ENCODE measurements around the gene KRTAP10-1. TPM values are rescaled to one million over a fixed set of nuclear protein-coding genes. Genes with fewer than 3 reads are reported as not detected.

KRTAP10-1 gene
- total RNA-seq, 1 experiment from 2014 or later, result not detected

DNA sequence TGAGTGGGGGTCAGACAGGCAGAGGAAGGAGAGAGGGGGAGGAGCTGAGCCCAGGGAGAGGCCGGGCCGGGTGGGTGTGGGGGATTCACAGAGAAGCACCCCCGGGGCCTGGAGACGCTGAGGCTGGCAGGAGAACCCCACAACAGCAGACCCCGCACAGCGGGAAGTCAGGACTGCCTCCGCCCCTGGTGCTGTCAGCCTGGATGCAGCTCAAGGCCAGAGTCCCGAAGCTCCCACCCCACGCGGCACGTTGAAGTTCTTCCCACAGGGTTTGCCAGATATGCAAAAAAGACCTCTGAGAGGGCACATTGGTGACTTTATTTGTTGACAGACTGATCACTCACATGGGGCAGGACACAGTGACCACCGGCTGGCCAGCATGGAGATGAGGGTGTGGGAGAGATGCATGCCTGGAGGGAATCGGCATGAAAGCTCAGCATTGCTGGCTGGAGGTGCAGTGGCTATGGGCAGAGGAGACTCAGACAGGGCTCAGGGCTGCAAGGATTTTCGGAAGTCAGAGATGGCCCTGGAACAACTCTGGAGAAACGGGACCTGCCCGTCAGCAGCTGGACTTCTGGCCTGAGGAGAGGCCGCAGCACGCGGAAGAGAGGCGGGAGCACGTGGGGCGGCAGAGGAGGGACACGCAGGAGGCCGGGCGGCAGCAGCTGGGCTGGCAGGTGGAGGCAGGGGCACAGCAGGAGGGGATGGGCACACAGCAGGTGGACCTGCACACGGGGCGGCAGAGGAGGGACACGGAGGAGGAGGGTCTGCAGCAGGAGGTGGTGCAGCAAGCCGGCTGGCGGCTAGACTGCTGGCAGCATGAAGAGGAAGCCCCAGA lies 17.7 kb upstream of the KRTAP10-1 start:
- DNase-seq (ENCODE audit: low spot score) (no peak), ATAC-seq (no peak; the same call in 1 of the 2 replicates)
- Mint-ChIP-seq H3K4me3 (no peak overlapping the region), H3K9me3 (peaks cover 10% of the 10 kb centered on the region), H3K4me1 (peaks cover 18% of the 10 kb centered on the region), H3K27ac (no peak overlapping the region), H3K36me3 (no peaks in the 10 kb centered on the region), H3K27me3 (ENCODE audit: low read depth) (no peaks in the 10 kb centered on the region; the same call in none of the 2 replicates)
- POLR2A ChIA-PET, result no interaction called here
- CTCF ChIA-PET, result interaction anchor here (0.6 to 1.3 kb wide), 2 partner anchors 47 to 142 kb away, joined by 5 read pairs; no protein-coding TSS in a partner anchor
- TF ChIP-seq, protein P1, sequence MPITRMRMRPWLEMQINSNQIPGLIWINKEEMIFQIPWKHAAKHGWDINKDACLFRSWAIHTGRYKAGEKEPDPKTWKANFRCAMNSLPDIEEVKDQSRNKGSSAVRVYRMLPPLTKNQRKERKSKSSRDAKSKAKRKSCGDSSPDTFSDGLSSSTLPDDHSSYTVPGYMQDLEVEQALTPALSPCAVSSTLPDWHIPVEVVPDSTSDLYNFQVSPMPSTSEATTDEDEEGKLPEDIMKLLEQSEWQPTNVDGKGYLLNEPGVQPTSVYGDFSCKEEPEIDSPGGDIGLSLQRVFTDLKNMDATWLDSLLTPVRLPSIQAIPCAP (CRISPR knock-in tag; IDR thresholded peaks at IDR 0.05), result no peak
- TF ChIP-seq, protein P2, sequence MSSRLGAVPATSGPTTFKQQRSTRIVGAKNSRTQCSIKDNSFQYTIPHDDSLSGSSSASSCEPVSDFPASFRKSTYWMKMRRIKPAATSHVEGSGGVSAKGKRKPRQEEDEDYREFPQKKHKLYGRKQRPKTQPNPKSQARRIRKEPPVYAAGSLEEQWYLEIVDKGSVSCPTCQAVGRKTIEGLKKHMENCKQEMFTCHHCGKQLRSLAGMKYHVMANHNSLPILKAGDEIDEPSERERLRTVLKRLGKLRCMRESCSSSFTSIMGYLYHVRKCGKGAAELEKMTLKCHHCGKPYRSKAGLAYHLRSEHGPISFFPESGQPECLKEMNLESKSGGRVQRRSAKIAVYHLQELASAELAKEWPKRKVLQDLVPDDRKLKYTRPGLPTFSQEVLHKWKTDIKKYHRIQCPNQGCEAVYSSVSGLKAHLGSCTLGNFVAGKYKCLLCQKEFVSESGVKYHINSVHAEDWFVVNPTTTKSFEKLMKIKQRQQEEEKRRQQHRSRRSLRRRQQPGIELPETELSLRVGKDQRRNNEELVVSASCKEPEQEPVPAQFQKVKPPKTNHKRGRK (CRISPR knock-in tag; IDR thresholded peaks at IDR 0.05; ENCODE audit: borderline replicate concordance), result no peak
- TF ChIP-seq, protein P3, sequence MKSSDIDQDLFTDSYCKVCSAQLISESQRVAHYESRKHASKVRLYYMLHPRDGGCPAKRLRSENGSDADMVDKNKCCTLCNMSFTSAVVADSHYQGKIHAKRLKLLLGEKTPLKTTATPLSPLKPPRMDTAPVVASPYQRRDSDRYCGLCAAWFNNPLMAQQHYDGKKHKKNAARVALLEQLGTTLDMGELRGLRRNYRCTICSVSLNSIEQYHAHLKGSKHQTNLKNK (CRISPR knock-in tag; IDR thresholded peaks at IDR 0.05), result no peak
- TF ChIP-seq ZNF219 (CRISPR knock-in tag; IDR thresholded peaks at IDR 0.05; ENCODE audit: borderline replicate concordance), result no peak

DNA sequence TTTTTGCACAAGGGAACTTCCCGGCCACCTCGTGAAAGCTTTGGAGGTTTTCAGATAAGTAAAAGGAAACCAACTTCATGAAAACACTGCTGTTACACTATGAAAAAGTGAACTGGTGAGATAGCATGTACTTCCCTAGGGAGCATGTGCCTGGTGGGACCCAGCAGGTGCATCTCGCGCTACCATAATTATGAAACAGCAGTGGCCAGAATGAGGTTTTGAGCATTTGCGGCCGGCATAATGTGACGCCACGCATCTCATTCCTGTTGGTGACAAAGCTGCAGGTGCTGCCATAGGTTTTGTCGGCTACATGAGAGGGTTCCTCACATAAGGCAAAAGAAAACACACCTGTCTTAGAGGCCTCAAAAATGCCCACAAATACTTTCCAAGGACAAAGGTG lies 16.9 kb upstream of the KRTAP10-1 start:
- peaks cover 5% of the 10 kb centered on the region for H3K9me3 Mint-ChIP-seq
- ChIA-PET POLR2A (no interaction called here), CTCF (interaction anchor here (0.6 to 1.3 kb wide), 2 partner anchors 46 to 143 kb away, joined by 5 read pairs; no protein-coding TSS in a partner anchor)
- H3K36me3 Mint-ChIP-seq, result no peaks in the 10 kb centered on the region
- no peak for ATAC-seq
- no peak overlapping the region for H3K4me3 Mint-ChIP-seq
- no peaks in the 10 kb centered on the region; the same call in none of the 2 replicates for H3K27me3 Mint-ChIP-seq (ENCODE audit: low read depth)
- no peak overlapping the region for H3K27ac Mint-ChIP-seq
- H3K4me1 Mint-ChIP-seq, result peaks cover 26% of the 10 kb centered on the region
- no peak for DNase-seq (ENCODE audit: low spot score)
- TF ChIP-seq ZNF121 (CRISPR knock-in tag; IDR thresholded peaks at IDR 0.05) (no peak), ZNF232 (CRISPR knock-in tag; IDR thresholded peaks at IDR 0.05) (no peak), NFE2L1 (CRISPR knock-in tag; IDR thresholded peaks at IDR 0.05) (no peak), NR3C1 (CRISPR knock-in tag; conservative IDR thresholded peaks at IDR 0.05; ENCODE audit: low read depth) (no peak), ZNF317 (CRISPR knock-in tag; IDR thresholded peaks at IDR 0.05; ENCODE audit: borderline replicate concordance, low read depth) (no peak), NR2C2 (CRISPR knock-in tag; IDR thresholded peaks at IDR 0.05) (no peak), ESRRA (CRISPR knock-in tag; IDR thresholded peaks at IDR 0.05; ENCODE audit: borderline replicate concordance) (no peak), ELF4 (CRISPR knock-in tag; IDR thresholded peaks at IDR 0.05; ENCODE audit: low read depth) (no peak)
- TF ChIP-seq, protein P4, sequence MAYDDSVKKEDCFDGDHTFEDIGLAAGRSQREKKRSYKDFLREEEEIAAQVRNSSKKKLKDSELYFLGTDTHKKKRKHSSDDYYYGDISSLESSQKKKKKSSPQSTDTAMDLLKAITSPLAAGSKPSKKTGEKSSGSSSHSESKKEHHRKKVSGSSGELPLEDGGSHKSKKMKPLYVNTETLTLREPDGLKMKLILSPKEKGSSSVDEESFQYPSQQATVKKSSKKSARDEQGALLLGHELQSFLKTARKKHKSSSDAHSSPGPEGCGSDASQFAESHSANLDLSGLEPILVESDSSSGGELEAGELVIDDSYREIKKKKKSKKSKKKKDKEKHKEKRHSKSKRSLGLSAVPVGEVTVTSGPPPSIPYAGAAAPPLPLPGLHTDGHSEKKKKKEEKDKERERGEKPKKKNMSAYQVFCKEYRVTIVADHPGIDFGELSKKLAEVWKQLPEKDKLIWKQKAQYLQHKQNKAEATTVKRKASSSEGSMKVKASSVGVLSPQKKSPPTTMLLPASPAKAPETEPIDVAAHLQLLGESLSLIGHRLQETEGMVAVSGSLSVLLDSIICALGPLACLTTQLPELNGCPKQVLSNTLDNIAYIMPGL (CRISPR knock-in tag; IDR thresholded peaks at IDR 0.05), result no peak
- TF ChIP-seq, protein P5, sequence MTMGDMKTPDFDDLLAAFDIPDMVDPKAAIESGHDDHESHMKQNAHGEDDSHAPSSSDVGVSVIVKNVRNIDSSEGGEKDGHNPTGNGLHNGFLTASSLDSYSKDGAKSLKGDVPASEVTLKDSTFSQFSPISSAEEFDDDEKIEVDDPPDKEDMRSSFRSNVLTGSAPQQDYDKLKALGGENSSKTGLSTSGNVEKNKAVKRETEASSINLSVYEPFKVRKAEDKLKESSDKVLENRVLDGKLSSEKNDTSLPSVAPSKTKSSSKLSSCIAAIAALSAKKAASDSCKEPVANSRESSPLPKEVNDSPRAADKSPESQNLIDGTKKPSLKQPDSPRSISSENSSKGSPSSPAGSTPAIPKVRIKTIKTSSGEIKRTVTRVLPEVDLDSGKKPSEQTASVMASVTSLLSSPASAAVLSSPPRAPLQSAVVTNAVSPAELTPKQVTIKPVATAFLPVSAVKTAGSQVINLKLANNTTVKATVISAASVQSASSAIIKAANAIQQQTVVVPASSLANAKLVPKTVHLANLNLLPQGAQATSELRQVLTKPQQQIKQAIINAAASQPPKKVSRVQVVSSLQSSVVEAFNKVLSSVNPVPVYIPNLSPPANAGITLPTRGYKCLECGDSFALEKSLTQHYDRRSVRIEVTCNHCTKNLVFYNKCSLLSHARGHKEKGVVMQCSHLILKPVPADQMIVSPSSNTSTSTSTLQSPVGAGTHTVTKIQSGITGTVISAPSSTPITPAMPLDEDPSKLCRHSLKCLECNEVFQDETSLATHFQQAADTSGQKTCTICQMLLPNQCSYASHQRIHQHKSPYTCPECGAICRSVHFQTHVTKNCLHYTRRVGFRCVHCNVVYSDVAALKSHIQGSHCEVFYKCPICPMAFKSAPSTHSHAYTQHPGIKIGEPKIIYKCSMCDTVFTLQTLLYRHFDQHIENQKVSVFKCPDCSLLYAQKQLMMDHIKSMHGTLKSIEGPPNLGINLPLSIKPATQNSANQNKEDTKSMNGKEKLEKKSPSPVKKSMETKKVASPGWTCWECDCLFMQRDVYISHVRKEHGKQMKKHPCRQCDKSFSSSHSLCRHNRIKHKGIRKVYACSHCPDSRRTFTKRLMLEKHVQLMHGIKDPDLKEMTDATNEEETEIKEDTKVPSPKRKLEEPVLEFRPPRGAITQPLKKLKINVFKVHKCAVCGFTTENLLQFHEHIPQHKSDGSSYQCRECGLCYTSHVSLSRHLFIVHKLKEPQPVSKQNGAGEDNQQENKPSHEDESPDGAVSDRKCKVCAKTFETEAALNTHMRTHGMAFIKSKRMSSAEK (CRISPR knock-in tag; IDR thresholded peaks at IDR 0.05; ENCODE audit: borderline replicate concordance), result no peak
- TF ChIP-seq, protein P2 (CRISPR knock-in tag; IDR thresholded peaks at IDR 0.05; ENCODE audit: borderline replicate concordance), result no peak
- TF ChIP-seq, protein P6, sequence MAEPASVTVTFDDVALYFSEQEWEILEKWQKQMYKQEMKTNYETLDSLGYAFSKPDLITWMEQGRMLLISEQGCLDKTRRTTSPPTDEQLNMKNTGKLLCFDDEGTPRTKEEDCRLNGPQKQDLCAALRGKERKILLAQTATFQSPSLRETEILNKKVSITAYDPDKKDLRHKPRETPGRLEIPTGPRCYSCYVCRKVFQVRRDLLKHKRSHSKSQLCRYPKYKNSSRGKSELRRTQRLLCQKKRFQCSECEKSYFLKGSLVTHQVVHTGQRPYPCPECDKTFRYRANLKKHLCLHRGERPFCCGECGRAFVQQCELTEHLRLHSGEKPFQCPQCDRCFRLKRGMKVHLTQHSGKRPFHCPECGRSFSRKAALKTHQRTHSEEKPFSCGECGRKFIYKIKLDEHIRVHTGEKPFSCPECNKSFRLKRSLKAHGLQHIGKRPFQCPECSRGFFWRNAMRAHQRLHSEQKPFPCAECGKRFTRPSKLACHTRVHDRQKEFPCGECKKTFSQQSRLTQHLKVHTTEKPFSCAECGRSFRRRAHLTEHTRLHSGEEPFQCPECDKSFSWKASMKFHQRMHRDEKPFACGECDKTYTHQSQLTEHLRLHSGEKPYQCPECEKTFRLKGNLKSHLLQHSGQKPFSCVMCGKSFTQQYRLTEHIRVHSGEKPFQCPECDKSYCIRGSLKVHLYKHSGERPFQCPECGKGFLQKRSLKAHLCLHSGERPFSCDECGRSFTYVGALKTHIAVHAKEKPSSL (CRISPR knock-in tag; conservative IDR thresholded peaks at IDR 0.05), result no peak
- TF ChIP-seq, protein P7, sequence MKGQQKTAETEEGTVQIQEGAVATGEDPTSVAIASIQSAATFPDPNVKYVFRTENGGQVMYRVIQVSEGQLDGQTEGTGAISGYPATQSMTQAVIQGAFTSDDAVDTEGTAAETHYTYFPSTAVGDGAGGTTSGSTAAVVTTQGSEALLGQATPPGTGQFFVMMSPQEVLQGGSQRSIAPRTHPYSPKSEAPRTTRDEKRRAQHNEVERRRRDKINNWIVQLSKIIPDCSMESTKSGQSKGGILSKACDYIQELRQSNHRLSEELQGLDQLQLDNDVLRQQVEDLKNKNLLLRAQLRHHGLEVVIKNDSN (CRISPR knock-in tag; IDR thresholded peaks at IDR 0.05), result no peak
- TF ChIP-seq, protein P8, sequence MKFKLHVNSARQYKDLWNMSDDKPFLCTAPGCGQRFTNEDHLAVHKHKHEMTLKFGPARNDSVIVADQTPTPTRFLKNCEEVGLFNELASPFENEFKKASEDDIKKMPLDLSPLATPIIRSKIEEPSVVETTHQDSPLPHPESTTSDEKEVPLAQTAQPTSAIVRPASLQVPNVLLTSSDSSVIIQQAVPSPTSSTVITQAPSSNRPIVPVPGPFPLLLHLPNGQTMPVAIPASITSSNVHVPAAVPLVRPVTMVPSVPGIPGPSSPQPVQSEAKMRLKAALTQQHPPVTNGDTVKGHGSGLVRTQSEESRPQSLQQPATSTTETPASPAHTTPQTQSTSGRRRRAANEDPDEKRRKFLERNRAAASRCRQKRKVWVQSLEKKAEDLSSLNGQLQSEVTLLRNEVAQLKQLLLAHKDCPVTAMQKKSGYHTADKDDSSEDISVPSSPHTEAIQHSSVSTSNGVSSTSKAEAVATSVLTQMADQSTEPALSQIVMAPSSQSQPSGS (CRISPR knock-in tag; IDR thresholded peaks at IDR 0.05; ENCODE audit: borderline replicate concordance, low read depth), result no peak

Data from WTC11 (cell line).